Mesendoderm (in vitro differentiated cells): ENCODE data around the gene KLRD1.
A peak's percentile ranks its signal among the peaks of the same experiment; 100 is the strongest.
"Not testable (repeated sequence)": the region's sequence is repeated elsewhere in the genome, so short reads cannot be mapped to it uniquely, and the experiment has no call there.

Source experiments
- DNase-seq: peaks from one replicate; pipeline ENCODE4 v3.0.0; 2013
- H2AK5ac ChIP-seq: 2 replicates; pipeline ENCODE4 v1.6.1; 2013; ENCODE audit warnings: low read length, inconsistent platforms
- H2BK120ac ChIP-seq: 2 replicates; pipeline ENCODE4 v1.6.1; 2013; ENCODE audit warnings: low read depth, mild to moderate bottlenecking, low read length, moderate library complexity, mixed read lengths
- H2BK15ac ChIP-seq: replicated peaks from 2 replicates; pipeline ENCODE4 v1.6.1; 2013; ENCODE audit warnings: low read depth, mild to moderate bottlenecking, moderate library complexity
- H2BK5ac ChIP-seq: 2 replicates; pipeline ENCODE4 v1.6.1; 2013; ENCODE audit warnings: low read length, inconsistent platforms
- H3K18ac ChIP-seq: 2 replicates; pipeline ENCODE4 v1.6.1; 2013; ENCODE audit warnings: mild to moderate bottlenecking, low read length, mixed read lengths
- H3K23ac ChIP-seq: one replicate; pipeline ENCODE4 v1.6.1; 2013; ENCODE audit warnings: low read length
- H3K27ac ChIP-seq: 2 replicates; pipeline ENCODE4 v1.5.1; 2013; ENCODE audit warnings: low read depth, mild to moderate bottlenecking, inconsistent platforms, low read length, moderate library complexity
- H3K27me3 ChIP-seq: 2 replicates; pipeline ENCODE4 v1.6.1; 2013; ENCODE audit warnings: low read length, control low read depth, mild to moderate bottlenecking, inconsistent platforms; ENCODE audit not compliant: insufficient read depth, poor library complexity
- H3K36me3 ChIP-seq: 2 replicates; pipeline ENCODE4 v1.6.1; 2013; ENCODE audit warnings: low read length, inconsistent platforms; ENCODE audit not compliant: control insufficient read depth, insufficient read depth
- H3K4ac ChIP-seq: one replicate; pipeline ENCODE4 v1.6.1; 2013; ENCODE audit warnings: low read depth, mild to moderate bottlenecking, low read length, moderate library complexity
- H3K4me1 ChIP-seq: 2 replicates; pipeline ENCODE4 v1.6.1; 2013; ENCODE audit warnings: low read depth, low read length, inconsistent platforms; ENCODE audit not compliant: control insufficient read depth
- H3K4me2 ChIP-seq: 2 replicates; pipeline ENCODE4 v1.6.1; 2013; ENCODE audit warnings: low read length
- H3K4me3 ChIP-seq: 2 replicates; pipeline ENCODE4 v1.5.1; 2013; ENCODE audit warnings: mild to moderate bottlenecking, low read length
- H3K56ac ChIP-seq: one replicate; pipeline ENCODE4 v1.6.1; 2013; ENCODE audit warnings: low read length
- H3K79me1 ChIP-seq: 2 replicates; pipeline ENCODE4 v1.6.1; 2013; ENCODE audit warnings: low read length, inconsistent platforms
- H3K79me2 ChIP-seq: 2 replicates; pipeline ENCODE4 v1.6.1; 2013; ENCODE audit warnings: mild to moderate bottlenecking, low read length; ENCODE audit not compliant: control insufficient read depth, insufficient read depth
- H3K9ac ChIP-seq: 2 replicates; pipeline ENCODE4 v1.6.1; 2013; ENCODE audit warnings: low read length, inconsistent platforms
- H4K5ac ChIP-seq: one replicate; pipeline ENCODE4 v1.6.1; 2013; ENCODE audit warnings: low read length
- H4K8ac ChIP-seq: one replicate; pipeline ENCODE4 v1.6.1; 2013; ENCODE audit warnings: low read depth, mild to moderate bottlenecking, control low read depth, low read length, moderate library complexity
- WGBS: extraction: QIAGEN DNeasy Blood & Tissue Kit; methylation state at CpG from one replicate; pipeline ENCODE4 v1.1.7; 2013; ENCODE audit warnings: low lambda C conversion rate, missing lambda C conversion rate; ENCODE audit not compliant: insufficient coverage; ENCODE audit errors: extremely low coverage; 5-methylcytosine and 5-hydroxymethylcytosine counted together

Gene KLRD1

DNA sequence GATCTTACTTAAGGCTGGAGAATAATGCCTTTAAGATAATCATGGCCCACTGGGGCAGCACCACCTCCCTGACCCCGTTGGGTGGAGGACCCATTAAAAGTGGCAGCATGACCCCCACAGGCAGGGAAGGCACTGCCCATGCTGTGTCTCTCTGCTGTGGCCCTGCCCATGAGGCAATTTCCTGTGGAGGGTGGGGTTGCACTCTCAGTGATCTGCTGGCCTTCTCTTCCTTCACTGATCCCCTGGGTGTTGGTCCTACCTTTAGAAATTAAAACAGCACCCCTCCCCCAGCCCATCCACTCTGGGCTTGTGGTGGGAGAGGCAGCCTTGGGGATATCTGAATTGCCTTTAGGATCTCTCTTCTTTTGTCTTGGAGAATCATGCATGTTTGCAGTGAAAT is 64.9 kb downstream of the KLRD1 start:
- Histone ChIP-seq H2AK5ac (no peak overlapping the region), H3K79me2 (no peaks in the 10 kb centered on the region), H3K27ac (no peak overlapping the region), H3K4me3 (no peak overlapping the region), H3K9ac (no peak overlapping the region), H3K36me3 (no peaks in the 10 kb centered on the region), H3K23ac (no peak overlapping the region), H3K56ac (no peak overlapping the region), H2BK120ac (no peak overlapping the region), H3K4me1 (no peaks in the 10 kb centered on the region), H3K4me2 (no peak overlapping the region), H3K18ac (peak overlapping the region; percentile 24), H3K79me1 (no peaks in the 10 kb centered on the region), H2BK5ac (no peak overlapping the region), H4K8ac (no peak overlapping the region), H3K4ac (no peak overlapping the region), H2BK15ac (no peak overlapping the region), H3K27me3 (no peaks in the 10 kb centered on the region), H4K5ac (no peak overlapping the region)
- DNase-seq, result no peak
- WGBS, result no CpG with 5 or more reads among the region's 1 CpG

DNA sequence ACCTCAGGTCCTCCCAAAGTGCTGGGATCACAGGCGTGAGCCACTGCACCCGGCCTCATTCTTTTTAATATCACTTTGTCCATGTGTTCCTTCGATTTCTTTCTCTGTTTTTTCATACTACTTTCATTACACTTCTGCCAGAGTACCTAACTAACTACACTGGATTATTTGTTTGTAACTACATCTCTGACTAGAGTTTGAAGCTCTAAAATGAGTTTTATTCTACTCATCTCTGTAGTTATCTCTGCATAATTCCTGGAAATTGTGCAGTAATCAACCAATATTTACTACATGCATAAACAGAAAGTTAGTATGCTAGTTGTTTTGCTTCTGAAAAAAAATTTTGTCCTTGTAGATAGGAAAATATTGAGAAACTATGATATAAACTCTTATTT is 67.0 kb downstream of the KLRD1 start:
- no peak overlapping the region for H3K4ac ChIP-seq
- no peak overlapping the region for H3K18ac ChIP-seq
- no peak overlapping the region for H3K9ac ChIP-seq
- no peaks in the 10 kb centered on the region for H3K4me1 ChIP-seq
- H3K23ac ChIP-seq, result no peak overlapping the region
- no peak overlapping the region for H4K5ac ChIP-seq
- H4K8ac ChIP-seq, result no peak overlapping the region
- H2BK15ac ChIP-seq, result no peak overlapping the region
- H3K56ac ChIP-seq, result no peak overlapping the region
- no CpG with 5 or more reads among the region's 3 CpGs for WGBS
- H2BK5ac ChIP-seq, result no peak overlapping the region
- H3K4me3 ChIP-seq, result no peak overlapping the region
- H3K27ac ChIP-seq, result no peak overlapping the region
- no peak overlapping the region for H3K4me2 ChIP-seq
- H2AK5ac ChIP-seq, result no peak overlapping the region
- no peak overlapping the region for H2BK120ac ChIP-seq
- DNase-seq, result no peak
- no peaks in the 10 kb centered on the region for H3K27me3 ChIP-seq
- H3K79me2 ChIP-seq, result no peaks in the 10 kb centered on the region
- H3K79me1 ChIP-seq, result no peaks in the 10 kb centered on the region
- H3K36me3 ChIP-seq, result no peaks in the 10 kb centered on the region

DNA sequence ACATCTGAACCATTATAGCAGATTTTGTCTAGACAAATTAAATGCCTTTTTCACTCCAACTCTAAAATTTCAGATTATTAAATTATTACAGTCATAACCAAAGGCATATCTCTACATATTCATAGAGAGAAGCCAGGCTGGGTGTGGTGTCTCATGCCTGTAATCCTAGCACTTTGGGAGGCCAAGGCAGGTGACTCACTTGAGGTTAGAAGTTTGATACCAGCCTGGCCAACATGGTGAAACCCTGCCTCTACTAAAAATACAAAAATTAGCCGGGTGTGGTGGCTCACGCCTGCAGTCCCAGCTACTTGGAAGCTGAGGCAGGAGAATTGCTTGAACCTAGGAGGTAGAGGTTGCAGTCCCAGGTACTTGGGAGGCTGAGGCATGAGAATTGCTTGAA is 71.1 kb downstream of the KLRD1 start:
- H3K27ac ChIP-seq, H3K27me3 ChIP-seq, DNase-seq, H3K4me3 ChIP-seq, H3K36me3 ChIP-seq, H3K23ac ChIP-seq, H3K79me2 ChIP-seq, H3K4me2 ChIP-seq, H2BK5ac ChIP-seq, H3K4me1 ChIP-seq, H3K56ac ChIP-seq, H3K79me1 ChIP-seq, H3K9ac ChIP-seq, H2AK5ac ChIP-seq, H3K4ac ChIP-seq, H4K5ac ChIP-seq, H2BK120ac ChIP-seq, H4K8ac ChIP-seq, H2BK15ac ChIP-seq, H3K18ac ChIP-seq: not testable (repeated sequence)
- no CpG with 5 or more reads among the region's 2 CpGs for WGBS
